Stromal cell of bone marrow (primary cell): Measurements from ENCODE around the gene NFIA.

Experiments used
- DNase-seq: peaks from one replicate; pipeline ENCODE4 v3.0.0-alpha.2; 2012; ENCODE audit warnings: low read depth

The NFIA gene

DNA sequence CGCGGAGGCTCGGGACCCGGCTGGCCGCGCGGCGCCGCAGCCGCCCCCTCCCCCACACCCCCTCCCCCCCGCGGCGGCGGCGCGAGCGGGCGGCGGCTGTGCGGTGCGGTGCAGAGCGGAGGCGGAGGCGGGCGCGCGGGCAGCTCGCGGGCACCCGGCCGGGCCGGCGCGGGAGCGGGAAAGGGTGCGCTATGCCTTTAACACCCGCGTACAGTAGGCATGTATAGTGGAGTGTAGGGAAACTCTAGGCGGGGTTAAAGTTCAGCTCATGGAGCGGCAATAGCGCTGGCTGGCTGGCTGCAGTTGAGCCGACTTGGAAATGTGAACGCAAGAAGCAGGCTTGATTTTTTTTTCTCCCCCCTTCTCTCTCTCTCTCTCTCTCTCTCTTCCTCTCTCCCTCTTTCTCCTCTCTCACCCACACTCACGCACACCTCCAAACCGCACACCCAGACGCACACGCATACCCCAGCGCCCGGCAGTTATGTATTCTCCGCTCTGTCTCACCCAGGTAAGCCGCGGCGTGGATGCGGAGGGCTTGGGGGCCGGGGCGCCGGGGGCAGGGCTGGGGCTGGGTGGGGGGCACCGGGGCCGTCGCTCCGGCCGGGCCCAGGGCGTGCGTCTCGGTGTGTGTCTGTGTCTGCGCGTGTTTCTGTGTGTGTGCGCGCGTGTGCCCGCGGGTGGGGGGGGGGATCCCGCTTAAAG is at the start of gene NFIA:
Gene NFIA, plus strand, starts transcription at position 251 of the 702 bp plus-strand sequence.
- DNase-seq, result no peak

DNA sequence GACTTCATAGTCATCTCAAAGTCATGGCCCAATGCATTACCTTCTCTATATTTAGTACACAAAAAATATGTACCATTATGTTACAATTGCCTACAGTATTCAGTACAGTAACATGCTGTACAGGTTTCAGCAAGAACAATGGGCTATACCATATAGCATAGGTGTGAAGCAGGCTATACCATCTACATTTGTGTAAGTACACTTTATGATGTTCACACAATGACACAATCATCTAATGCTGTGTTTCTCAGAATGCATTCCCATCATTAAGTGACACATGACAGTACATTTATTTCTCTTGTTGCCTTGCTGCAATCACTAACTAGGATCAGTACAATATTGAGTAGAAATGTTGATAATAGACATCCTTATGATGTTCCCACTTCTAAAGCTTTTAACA is 46.5 kb upstream of the NFIA start:
- no peak for DNase-seq

DNA sequence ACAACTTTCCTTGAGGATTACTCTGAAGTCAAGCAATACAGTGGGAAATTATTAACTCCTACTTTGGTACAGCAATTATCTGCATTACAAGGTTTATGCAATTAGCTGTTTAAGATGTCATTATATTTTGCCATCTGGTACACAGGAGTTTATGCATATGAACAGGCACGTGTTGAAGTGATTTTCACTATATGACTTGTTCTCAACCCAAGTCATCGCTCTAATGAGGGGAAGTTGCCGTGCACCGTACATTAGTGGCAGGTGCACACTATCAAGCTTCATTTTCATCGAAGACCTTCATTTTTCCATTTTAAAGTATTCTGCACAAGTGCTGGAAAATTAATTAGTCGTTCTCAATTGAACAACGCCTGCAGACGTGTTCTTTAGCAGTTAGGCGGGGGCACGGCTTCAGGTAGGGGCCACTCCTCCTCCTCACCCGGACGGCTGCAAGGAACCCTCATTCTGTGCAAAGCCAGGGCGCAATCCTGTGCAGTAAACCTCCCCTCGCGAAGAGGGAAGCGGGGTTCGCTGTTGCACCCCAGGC is 39.8 kb upstream of the NFIA start:
- no peak for DNase-seq

DNA sequence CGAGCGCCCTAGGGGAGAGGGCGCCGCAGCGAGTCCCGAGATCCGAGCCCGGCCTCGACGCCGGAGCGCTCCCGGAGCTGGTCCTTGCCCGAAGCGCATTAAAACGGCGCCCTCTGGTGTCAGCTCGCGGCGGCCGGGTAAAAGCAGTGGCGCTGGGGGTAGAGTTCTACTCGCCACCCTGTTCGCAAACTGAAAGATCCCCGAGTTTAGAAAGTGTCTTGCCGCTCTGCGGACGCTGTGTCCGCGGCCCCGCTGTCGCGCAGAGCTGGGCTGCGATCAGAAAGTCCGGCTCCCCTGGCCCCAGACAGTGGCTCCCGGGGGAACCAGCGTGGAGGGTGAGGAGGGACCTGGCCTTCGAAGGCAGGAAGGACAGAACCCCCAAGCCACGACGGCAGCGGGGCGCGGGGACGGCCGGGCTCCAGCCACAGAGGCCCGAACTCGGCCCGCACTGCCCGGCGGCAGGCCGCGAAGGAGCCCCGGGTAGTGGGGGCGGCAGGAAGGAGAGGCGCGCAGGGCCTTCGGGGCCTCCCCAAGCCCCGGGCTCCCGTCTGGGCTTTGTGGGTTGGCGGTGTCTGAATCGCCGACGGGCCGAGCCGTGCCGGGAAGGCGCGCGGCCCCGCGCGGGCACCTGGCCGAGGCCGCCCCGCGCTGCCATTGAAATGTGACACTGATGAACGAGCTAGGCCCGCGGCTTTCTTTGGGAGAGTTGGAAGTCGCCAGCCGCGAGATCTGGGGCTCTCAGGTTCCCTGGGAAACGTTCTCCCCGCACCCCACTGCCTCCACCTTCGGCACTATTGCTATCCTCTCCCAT is 39.1 kb upstream of the NFIA start:
- peak; percentile 55 for DNase-seq

DNA sequence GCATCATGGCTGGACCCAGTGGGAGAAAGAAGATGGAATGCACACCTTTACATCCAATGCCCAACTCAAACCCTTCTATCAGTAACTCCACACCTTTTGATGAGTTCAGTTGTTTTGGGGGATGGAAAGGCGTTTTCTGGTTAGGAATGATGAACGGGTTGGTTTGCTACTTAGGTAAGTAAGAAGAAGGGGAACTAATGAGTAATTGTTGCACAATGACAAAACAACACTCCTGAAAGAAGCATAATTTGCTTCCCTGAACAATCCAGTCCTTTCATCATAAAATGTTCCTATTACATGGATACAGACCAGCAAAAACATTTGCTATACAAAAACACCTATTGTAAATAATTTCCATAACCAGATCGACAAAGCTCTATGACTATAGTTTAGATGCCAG is 35.9 kb upstream of the NFIA start:
- no peak for DNase-seq

DNA sequence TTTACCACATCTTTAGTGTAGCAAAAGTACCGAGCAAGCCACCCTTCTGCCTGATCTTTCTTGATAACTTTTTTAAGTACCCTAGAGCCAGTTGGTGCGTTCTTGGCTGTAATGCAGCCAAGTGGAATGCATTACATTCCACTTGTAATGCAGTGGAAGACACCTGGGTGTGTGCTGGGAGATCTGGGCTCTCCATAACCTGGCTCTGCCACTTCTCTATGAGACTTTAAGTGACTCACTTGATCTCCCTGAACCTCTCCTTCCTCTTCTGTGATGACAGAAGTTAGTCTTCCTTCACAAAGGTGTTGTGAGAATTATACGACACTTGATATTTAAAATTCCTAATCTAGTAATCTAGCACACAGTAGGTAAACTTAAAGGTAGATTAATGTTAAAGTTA is 35.3 kb upstream of the NFIA start:
- DNase-seq, result no peak

DNA sequence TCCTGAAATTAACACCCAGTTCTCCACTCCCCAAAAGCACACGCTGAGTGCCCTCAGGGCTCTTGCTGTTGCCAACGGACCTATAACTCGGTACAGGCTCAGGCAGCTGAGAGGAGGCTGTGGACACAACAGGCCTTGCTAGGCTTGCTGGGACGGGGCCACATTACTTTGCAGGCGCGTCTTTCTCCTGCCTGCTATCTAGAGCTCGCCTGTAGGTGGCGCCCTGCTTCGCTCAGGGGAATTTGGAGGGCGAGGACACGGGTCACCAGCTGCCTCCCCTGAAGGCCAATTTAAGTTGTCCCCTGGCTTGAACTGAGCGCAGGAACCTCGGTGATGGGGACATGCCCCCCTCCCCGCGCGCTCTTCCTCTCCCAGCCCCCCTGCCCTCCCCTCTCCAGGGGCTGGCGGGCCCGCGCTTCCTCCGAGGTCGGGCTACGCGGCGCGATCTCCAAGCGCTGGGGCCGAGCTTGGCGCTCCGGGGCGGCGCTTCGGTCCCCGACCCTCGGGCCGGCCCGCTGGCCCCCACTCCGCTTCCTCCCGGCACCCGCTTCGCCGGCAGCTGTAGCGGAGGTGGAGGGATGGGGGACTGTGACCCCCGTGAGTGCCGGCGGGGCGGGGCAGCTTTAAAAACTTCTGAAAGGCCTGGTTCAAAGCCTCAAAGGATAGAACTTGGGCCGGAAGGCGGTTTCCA is 32.4 kb upstream of the NFIA start:
- DNase-seq, result peak; percentile 69

DNA sequence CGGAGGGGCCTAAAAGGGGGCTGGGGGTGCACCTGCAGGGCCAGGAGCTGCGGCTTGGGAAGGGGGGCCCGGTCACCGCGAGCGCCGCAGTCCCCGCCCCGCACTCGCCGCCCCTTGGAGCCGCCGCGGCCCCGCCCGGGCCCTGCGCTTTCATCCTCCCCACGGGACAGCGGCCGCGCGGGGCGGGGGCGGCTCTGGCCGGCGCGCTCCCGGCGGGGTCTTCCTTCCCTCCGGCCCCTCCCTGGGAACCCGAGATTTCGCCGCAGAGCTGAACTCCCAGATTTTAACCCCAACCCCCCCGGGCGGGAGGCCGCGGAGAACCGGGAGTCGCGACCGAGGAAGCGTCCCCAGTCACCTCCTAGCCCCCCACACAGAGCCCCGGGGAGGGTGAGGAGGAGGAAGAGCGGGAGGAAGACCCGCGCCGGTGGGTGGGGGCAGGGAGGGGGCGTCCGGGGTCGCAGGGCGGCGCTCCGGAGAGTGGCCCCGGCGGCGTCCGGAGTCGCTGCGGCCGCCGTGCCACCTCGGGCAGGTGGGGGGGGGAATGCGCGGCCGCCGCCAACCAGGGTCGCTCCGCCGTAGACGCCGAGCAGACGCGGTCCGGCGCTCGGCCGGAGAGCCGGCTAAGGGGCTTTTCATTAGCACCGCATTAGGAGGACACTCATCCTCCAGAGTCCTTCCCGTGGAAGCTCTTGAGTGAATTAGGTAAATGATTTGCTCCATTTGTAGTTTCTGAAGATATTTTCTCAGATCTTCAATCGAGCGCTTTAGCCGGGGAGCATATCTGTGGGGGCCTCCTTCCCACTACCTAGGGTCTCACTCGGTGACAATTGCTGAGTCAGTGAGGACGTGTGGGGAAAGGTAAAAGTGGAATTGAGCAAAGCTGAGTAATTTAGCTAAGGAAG is 31.6 kb upstream of the NFIA start:
- DNase-seq, result no peak

DNA sequence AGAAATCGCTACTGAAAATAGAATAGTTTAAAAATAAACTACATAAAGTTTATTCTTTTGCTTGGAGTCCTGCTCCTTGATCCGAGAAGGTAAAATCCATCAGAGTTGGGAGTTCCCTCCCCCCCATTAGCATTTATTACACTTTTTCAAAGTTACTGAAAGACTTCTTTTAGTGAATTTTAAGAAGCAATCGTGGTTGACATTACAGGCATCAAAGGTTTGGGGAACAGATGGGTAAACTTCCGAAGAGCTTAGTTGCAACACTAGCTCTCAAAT is 31.0 kb upstream of the NFIA start:
- DNase-seq, result no peak

DNA sequence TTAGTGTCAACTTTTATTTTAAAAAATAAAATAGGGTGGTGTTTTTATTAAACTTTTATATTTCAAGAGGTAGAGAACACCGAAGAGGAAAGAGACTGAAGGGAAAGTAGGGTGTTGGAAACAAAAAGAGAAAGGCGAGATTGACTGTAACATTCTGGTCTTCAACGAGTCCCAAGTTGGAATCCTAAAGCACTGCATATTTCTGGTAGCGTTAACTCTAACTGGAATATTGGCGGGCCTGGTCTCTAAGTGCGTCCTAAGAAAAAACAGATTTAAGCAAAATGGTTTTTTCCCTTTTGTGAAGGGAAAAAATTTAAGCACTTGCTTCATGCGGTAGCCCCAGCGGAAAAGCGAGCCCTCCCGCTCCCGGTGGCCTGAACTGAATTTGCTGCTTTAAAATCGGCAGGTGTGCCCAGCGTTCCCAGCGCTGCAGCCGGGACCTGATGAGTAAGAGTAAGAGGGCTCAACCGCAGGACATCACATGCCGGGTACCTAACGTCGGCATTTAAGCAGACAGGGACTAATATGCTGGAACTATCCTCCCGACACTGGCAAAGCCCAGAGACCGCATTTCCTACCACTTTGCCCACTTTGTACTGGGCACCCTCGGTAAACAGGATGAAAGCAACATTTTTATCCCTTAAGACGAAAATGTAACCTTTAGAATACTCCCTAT is 30.5 kb upstream of the NFIA start:
- no peak for DNase-seq

DNA sequence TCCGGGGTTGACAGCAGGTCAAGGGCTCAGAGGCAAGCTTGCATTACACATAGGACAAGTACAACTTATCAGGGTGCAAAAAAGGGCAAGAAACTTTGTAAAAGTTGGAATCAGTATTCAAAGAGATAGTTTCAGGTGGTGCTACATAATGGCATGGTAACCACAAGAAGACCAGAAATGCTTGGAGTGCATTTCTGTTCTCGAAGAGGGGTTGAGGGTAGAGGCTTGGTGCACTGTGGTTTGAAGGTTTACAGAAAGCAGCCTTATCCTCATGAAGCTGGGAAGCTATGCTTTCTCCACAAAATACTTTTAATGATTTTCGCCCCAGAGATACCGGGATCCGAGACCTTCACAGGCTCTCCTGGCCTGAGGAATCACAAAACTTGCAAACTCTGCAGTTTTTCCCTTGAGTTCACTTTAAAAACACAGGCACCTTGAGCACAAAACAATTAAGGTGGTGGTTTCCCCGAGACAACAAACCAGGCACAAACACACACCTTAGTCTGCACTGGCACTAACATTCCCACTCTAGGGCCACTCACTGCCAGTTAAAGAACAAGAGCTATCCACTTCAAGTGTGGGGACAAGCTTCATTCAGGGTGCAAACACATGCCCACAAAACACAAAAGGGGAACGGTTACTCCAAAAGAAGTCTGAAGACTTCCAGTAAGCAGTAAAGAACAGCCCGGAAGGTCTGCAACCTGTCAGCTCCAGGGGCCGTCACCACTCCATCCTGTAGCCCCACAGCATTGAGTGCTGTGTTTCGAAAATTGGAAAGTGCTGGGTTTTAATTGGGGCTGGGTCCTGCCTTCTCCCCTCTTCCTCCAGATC is 29.8 kb upstream of the NFIA start:
- DNase-seq, result no peak

DNA sequence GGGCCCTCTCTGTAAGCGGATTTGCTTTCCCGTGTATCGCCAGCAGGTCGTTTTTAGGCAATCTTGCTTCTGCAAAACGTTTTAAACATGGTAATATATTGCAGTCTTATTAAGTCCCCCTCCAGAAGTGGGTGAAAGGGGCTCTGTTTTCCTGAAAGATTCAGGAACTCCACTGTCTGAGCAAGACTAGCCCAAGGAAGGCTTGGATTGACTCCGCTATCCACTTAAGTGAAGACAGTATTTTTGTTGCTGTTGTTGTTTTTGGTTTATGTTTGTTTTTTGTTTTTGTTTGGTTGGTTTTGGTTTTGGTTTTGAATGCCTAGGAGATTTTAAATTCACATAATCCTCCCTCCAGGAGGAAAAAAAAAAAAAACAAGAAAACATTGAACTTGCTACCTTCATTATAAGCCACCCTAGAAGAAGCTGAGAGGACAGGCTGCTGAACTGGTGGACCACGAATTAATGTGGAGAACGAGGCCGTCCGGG is 29.1 kb upstream of the NFIA start:
- no peak for DNase-seq

DNA sequence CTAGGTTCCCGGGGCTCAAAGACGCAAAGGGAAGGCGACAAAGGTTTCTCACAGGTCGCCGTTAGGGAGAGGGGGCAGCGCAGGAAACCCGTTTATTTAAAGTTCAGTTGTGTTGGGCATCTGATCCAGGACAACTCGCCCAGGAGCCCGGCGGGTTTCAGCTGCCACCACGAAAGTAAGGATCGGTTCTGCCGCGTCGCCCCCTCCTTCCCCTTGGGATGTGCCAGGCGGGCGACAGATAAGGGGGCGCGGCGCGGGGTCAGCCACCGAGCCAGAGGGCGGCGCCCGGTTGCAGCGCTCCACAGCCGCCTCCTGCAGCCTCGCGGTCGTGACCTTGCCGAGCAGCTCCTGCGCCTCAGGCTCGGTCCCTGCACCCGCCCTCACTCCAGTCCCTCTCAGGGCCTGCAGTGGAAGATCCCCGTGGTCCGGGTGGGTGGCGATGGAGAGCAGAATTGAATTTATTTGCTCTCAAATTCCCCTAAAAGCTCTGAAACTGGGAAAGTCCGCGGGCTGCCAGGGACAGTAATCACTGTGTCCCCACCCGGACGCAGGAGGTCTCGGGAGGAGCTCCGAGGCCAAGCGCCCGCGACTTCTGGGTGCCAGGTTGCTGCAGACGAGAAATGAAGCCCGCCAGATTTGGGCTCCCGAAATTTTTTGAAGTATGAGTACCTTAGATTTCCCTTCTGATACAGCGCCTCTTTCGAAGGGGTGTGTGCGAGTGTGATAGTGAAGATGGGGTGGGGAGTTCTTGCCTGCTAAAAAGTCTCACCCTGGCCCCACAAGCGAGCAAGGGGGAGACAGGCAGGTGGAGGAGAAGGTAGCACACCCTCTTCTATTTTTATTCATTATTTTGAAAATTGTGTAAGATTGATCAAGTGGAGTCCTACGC is 28.4 kb upstream of the NFIA start:
- DNase-seq, result no peak

DNA sequence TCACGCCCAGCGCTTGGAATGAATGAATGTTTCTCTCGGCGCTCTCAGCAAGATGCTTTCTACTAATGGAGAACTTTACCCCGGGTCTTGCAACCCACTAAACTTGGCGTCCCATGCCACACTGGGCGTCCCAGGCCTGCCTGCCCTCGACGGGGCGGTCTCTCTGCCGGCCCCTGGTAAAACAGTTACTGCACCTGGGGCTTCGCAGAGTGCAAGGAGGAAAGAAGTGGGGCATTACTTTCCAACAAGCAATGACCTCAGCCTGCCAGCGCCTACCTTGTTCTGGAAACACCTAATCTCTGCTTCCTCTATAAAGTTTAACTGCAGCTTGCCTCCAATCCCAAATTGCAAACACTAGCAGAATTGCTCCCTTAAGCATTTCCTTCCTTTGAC is 27.8 kb upstream of the NFIA start:
- no peak for DNase-seq

DNA sequence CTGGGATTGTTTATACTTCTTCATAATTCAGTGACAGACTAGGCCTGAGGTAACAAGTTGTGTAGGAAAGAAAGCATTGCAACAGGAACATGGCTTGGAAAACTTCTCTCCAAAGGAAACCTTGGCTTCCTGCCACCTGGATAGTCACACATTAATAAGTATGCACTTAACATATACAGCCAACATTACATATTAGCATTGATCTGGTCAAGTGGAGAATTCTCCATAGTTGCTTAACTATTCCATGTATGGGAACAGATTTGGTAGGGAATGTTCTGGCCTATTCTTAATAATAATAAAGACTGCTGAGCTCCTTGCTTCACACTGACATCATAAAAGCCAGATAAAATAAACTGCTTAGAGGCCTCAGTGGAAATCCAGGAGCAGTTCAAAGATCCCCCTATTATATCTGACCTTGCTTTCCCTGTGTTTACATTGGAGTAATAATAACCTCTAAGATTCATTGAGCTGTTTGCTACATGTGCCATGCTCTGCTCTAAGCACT is 27.2 kb upstream of the NFIA start:
- DNase-seq, result no peak

DNA sequence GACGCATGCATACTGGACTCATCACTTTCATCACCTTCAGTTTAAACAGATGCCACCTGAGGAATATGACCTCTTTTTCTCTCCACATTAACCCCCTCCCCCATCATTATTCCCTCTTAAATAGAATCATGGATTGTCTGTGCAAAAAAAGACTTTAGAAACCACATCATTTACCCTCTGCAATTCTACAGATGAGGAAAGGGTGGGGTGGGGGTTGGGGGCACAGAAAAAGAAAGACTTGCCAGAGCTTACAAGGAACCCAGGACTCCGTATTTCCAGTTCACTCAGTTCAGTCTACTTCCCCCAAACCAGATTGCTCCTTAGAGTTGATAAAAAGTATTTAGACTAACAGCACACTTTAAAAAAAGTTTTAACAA is 26.2 kb upstream of the NFIA start:
- no peak for DNase-seq

DNA sequence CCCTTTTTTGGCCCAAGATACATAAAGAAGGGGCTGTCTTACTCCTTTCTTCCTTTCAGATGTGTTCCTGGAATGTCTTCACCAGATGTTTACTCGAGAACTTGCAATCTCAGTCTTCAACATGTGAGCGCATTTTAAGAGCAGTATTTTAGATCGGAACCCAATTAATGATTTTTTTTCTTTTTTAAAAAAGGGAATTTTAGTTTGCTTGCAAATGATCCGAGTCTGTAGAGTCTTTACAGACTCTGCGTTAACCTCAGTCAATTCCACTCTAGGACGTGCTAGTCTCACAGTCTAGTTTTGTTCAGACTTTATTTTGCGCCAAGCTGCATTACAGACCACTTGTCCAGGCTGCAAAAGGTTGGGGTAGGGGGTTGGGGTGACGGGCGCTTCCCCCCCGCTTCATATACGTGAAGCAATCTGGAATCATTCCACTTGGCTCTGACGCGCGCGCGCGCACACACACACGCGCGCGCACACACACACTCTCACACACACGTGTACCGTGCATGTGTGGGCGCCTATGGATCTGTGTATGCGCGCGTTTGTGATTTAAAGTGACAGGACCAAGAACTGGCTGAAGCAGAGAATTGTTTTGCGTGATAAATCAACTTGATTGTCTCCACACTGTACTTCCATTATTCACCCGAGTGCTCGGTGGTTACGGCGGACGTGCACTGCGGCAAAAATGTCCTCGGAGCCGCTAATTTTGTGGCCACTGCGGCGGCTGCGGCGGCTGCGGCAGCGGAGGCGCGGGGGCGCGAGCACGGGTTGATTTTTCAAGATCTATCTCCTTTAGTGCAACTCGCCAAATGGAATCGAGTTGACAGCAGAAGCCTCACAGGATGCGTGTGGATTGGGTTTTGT is 25.6 kb upstream of the NFIA start:
- no peak for DNase-seq
